Measurements from ENCODE around the gene DPYD. TPM values are rescaled to one million over a fixed set of nuclear protein-coding genes. Genes with fewer than 3 reads are reported as not detected.

The DPYD gene
- total RNA-seq, 2 experiments from 2014 or later = 34.4 to 35.9 TPM

DNA sequence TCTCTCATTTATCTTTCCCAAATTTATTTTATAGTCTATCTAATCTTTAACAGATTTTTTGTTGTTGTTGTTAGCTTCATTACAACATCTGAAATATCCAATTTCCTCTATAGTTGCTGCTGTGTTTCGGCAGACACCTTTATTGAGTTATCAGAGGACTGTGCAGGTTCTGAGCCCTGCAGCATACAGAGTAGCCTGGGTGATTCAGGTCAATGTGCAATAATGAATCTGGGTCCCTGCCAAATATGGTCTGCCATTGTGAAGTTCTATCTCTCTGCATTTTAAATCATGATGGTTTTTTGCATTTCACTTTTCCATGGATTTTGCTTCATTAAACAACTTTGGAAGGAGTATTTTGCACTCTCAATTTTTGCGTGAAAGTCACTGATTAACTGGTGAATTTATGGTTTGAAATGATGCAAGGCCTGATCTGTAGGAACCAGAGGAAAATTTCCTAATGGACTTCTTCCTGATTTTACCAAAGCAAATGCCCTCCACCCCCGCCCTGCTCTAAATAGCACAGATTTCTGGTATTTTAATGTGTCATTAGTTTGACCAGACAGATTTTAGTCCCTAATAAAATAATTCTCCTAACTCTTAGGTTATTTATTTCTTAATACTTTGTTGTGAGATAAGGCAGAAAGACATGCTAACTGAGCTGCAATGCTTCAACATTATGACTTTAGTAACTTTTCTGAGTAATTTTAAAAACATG lies 797.0 kb downstream of the DPYD start:
- no peaks in the 10 kb centered on the region for H3K4me1 ChIP-seq (ENCODE audit: insufficient read depth, low read length)
- no peaks in the 10 kb centered on the region for H3K27me3 ChIP-seq (ENCODE audit: control insufficient read depth in 1 of 2, insufficient read depth in 2 of 2, low read length in 2 of 2)
- H3K4me3 Mint-ChIP-seq = no peak overlapping the region
- ATAC-seq (ENCODE audit: poor library complexity) (no peak), DNase-seq (no peak)
- no peak overlapping the region for H3K27ac Mint-ChIP-seq
- POLR2A ChIA-PET = no interaction called here
- H3K4me3 ChIP-seq (ENCODE audit: low read length) = no peak overlapping the region
- CTCF ChIA-PET = no interaction called here
- TF ChIP-seq, protein P1, sequence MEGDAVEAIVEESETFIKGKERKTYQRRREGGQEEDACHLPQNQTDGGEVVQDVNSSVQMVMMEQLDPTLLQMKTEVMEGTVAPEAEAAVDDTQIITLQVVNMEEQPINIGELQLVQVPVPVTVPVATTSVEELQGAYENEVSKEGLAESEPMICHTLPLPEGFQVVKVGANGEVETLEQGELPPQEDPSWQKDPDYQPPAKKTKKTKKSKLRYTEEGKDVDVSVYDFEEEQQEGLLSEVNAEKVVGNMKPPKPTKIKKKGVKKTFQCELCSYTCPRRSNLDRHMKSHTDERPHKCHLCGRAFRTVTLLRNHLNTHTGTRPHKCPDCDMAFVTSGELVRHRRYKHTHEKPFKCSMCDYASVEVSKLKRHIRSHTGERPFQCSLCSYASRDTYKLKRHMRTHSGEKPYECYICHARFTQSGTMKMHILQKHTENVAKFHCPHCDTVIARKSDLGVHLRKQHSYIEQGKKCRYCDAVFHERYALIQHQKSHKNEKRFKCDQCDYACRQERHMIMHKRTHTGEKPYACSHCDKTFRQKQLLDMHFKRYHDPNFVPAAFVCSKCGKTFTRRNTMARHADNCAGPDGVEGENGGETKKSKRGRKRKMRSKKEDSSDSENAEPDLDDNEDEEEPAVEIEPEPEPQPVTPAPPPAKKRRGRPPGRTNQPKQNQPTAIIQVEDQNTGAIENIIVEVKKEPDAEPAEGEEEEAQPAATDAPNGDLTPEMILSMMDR (IDR thresholded peaks at IDR 0.05) = no peak
- no peaks in the 10 kb centered on the region for H3K36me3 ChIP-seq (ENCODE audit: insufficient read depth, low read length)
- H3K27ac ChIP-seq (ENCODE audit: low read depth in 1 of 2, low read length in 2 of 2) = no peak overlapping the region
- H3K4me1 Mint-ChIP-seq (ENCODE audit: low read depth) = no peaks in the 10 kb centered on the region
- intact Hi-C loops (cut with DNase I, micrococcal nuclease) = no loop called here
- no peaks in the 10 kb centered on the region for H3K27me3 Mint-ChIP-seq
- H3K9me3 ChIP-seq (ENCODE audit: control insufficient read depth in 1 of 2, insufficient read depth in 1 of 2, low read length in 2 of 2) = no peaks in the 10 kb centered on the region
- H3K36me3 Mint-ChIP-seq (ENCODE audit: low read depth) = peaks cover 40% of the 10 kb centered on the region
- H3K9me3 Mint-ChIP-seq = no peaks in the 10 kb centered on the region

DNA sequence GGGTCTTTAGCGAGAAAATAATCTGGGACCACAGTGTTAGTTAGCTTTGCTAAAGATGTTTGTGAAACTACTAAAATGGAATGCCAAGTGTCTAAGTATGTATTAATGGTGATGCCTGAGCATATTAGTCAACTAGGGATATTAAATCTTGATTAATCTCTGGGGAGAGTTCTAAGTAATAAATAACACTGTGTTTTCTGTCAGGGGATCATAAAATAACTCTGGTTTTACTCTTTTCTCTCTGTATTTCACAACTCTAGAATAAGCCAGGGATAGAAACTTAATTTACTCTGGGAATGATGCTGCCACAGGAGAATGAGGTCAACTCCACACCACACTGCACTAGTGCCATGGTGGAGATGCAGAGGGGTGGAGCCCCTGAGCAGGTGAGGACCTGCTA lies 800.0 kb downstream of the DPYD start:
- Mint-ChIP-seq H3K27ac (no peak overlapping the region), H3K4me3 (no peak overlapping the region), H3K4me1 (ENCODE audit: low read depth) (no peaks in the 10 kb centered on the region), H3K9me3 (no peaks in the 10 kb centered on the region), H3K36me3 (ENCODE audit: low read depth) (peaks cover 37% of the 10 kb centered on the region), H3K27me3 (no peaks in the 10 kb centered on the region)
- no peak overlapping the region for H3K27ac ChIP-seq (ENCODE audit: low read depth in 1 of 2, low read length in 2 of 2)
- ChIA-PET CTCF (no interaction called here), POLR2A (interaction anchor here (0.7 kb wide), 1 partner anchor 29 kb away, joined by 3 read pairs; no protein-coding TSS in a partner anchor)
- intact Hi-C loops (cut with DNase I, micrococcal nuclease) = no loop called here
- no peaks in the 10 kb centered on the region for H3K4me1 ChIP-seq (ENCODE audit: insufficient read depth, low read length)
- ATAC-seq (ENCODE audit: poor library complexity) (no peak), DNase-seq (no peak)
- H3K36me3 ChIP-seq (ENCODE audit: insufficient read depth, low read length) = no peaks in the 10 kb centered on the region
- H3K4me3 ChIP-seq (ENCODE audit: low read length) = no peak overlapping the region
- no peaks in the 10 kb centered on the region for H3K9me3 ChIP-seq (ENCODE audit: control insufficient read depth in 1 of 2, insufficient read depth in 1 of 2, low read length in 2 of 2)
- TF ChIP-seq, protein P1 (IDR thresholded peaks at IDR 0.05) = no peak
- H3K27me3 ChIP-seq (ENCODE audit: control insufficient read depth in 1 of 2, insufficient read depth in 2 of 2, low read length in 2 of 2) = no peaks in the 10 kb centered on the region

DNA sequence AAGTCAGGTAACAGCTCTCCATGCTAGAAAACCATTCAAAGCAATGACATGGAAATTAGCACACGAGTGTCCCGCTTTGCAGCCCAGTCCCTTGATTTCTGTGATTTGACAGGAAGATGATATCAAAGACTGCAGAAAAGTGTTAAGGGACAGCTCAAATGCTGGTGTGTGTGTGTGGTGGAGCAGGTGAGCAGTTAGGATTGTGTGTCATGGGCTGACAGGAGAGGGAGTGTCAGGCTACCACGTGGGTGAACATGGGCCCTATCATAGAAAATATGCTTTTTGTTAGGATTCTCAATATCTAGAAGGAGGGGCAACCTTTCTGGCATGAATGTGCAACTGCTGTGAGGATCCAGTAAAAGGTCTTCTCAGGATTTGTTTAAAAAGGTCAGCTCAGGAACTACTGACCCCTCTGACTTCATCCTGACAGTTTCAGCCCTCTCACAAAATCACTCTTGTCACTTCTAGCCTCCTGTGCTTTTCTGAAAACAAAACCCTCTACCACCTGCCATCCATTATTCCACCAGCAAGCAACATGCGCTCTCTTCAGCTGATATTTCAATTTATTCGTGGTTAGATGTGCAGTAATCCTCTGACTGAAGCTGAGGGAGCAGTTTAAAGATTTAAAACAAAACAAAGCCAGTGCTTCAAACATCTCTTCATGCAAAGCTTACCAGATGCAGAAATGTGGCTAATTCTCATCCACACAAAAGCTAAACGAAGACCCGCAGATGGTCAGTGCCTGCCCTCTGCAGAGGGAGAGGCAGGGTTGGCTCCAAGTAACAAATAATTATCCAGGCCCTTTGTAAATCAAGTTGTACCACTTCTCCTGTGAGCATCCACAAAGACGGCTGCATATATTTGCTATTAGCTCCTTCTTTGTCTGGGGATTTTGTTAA lies 801.3 kb downstream of the DPYD start:
- no peaks in the 10 kb centered on the region for H3K9me3 Mint-ChIP-seq
- no peak for DNase-seq
- no peaks in the 10 kb centered on the region for H3K9me3 ChIP-seq (ENCODE audit: control insufficient read depth in 1 of 2, insufficient read depth in 1 of 2, low read length in 2 of 2)
- no peak overlapping the region for H3K27ac ChIP-seq (ENCODE audit: low read depth in 1 of 2, low read length in 2 of 2)
- H3K27me3 ChIP-seq (ENCODE audit: control insufficient read depth in 1 of 2, insufficient read depth in 2 of 2, low read length in 2 of 2) = no peaks in the 10 kb centered on the region
- H3K36me3 ChIP-seq (ENCODE audit: insufficient read depth, low read length) = no peaks in the 10 kb centered on the region
- TF ChIP-seq, protein P1 (IDR thresholded peaks at IDR 0.05) = no peak
- no peak for ATAC-seq (ENCODE audit: poor library complexity)
- ChIA-PET POLR2A (no interaction called here), CTCF (interaction anchor here (0.8 kb wide), 1 partner anchor 19 kb away, joined by 3 read pairs; no protein-coding TSS in a partner anchor)
- intact Hi-C loops (cut with DNase I, micrococcal nuclease) = no loop called here
- H3K4me3 Mint-ChIP-seq = no peak overlapping the region
- H3K4me1 Mint-ChIP-seq (ENCODE audit: low read depth) = no peaks in the 10 kb centered on the region
- no peak overlapping the region for H3K27ac Mint-ChIP-seq
- H3K36me3 Mint-ChIP-seq (ENCODE audit: low read depth) = peaks cover 44% of the 10 kb centered on the region
- H3K4me1 ChIP-seq (ENCODE audit: insufficient read depth, low read length) = no peaks in the 10 kb centered on the region
- no peaks in the 10 kb centered on the region for H3K27me3 Mint-ChIP-seq
- no peak overlapping the region for H3K4me3 ChIP-seq (ENCODE audit: low read length)

Data from CD4-positive, alpha-beta T cell (primary cell).